Neutrophil (primary cell): ENCODE results near the gene MYH6.

Experiments
- H3K27ac ChIP-seq: fragments of 200-600 bp; sonication (generic); 2 replicates; pipeline ENCODE4 v1.5.1; 2016; ENCODE audit warnings: mild to moderate bottlenecking, moderate library complexity
- H3K27me3 ChIP-seq: fragments of 200-600 bp; sonication (generic); 2 replicates; pipeline ENCODE4 v1.6.0; 2016; ENCODE audit warnings: mild to moderate bottlenecking
- H3K36me3 ChIP-seq: fragments of 200-600 bp; sonication (generic); 2 replicates; pipeline ENCODE4 v1.5.1; 2017
- H3K4me1 ChIP-seq, 2 experiments: fragments of 200-600 bp in 1 of 2; sonication (generic) in 1 of 2; 1 replicate in 1 of 2; 2 replicates in 1 of 2; pipeline versions ENCODE4 v1.5.1 to v1.6.1; 2013 to 2016; ENCODE audit warnings: low read depth in 1 of 2, low read length in 1 of 2, mild to moderate bottlenecking in 1 of 2, moderate library complexity in 1 of 2; ENCODE audit not compliant: control insufficient read depth in 1 of 2, insufficient read depth in 1 of 2
- H3K4me3 ChIP-seq, 2 experiments: fragments of 200-600 bp in 1 of 2; sonication (generic) in 1 of 2; 1 replicate in 1 of 2; 2 replicates in 1 of 2; pipeline ENCODE4 v1.5.1; 2013 to 2016; ENCODE audit warnings: low read depth in 1 of 2, low read length in 1 of 2, mild to moderate bottlenecking in 1 of 2, moderate library complexity in 1 of 2
- H3K9me3 ChIP-seq: fragments of 200-600 bp; sonication (generic); 2 replicates; pipeline ENCODE4 v1.5.1; 2016
- CTCF ChIP-seq: fragments of 200-600 bp; sonication (generic); IDR thresholded peaks from 2 replicates; pipeline ENCODE4 v1.5.1; 2016; ENCODE audit warnings: antibody characterized with exemption

The MYH6 gene

GRCh38 chr14:23443411-23443812, 35.3 kb upstream of the MYH6 start:
- Histone ChIP-seq H3K9me3 (no peaks in the 10 kb centered on the region), H3K4me3 (no peak overlapping the region), H3K36me3 (no peaks in the 10 kb centered on the region), H3K27ac (no peak overlapping the region), H3K27me3 (peaks cover 6% of the 10 kb centered on the region), H3K4me1 (no peaks in the 10 kb centered on the region)
- TF ChIP-seq CTCF, result no peak

GRCh38 chr14:23442721-23443356, 34.8 kb upstream of the MYH6 start:
- Histone ChIP-seq H3K9me3 (no peaks in the 10 kb centered on the region), H3K27me3 (peaks cover 6% of the 10 kb centered on the region), H3K4me1 (no peaks in the 10 kb centered on the region), H3K27ac (no peak overlapping the region), H3K4me3 (no peak overlapping the region), H3K36me3 (no peaks in the 10 kb centered on the region)
- TF ChIP-seq CTCF, result no peak

DNA sequence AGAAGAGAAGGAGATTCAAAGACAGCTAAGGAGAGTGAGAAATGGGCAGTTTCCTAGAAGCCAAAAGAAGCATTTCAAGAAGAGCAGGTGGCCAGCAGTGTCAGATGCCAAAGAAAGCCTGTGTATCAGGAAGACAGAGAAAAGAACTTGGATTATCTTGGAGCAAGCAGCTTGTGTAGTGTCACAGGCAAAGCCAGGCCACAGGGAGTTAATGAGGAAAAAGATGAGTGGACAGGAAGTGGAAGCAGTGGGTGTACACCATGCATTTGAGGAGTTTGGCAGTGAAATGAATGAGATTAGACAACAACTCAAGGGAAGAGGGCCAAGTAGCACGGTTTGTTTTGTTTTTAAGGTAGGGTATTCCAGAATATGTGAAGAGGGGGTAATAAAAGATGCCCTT, 33.0 kb upstream of the MYH6 start:
- Histone ChIP-seq H3K9me3 (no peaks in the 10 kb centered on the region), H3K4me3 (no peak overlapping the region), H3K36me3 (no peaks in the 10 kb centered on the region), H3K27ac (no peak overlapping the region), H3K27me3 (peaks cover 6% of the 10 kb centered on the region), H3K4me1 (no peaks in the 10 kb centered on the region)
- TF ChIP-seq CTCF, result no peak

GRCh38 chr14:23439107-23439835, 31.2 kb upstream of the MYH6 start:
- no peak overlapping the region for H3K27ac ChIP-seq
- H3K27me3 ChIP-seq, result peaks cover 6% of the 10 kb centered on the region
- H3K9me3 ChIP-seq, result no peaks in the 10 kb centered on the region
- TF ChIP-seq CTCF, result no peak
- H3K4me1 ChIP-seq, result no peaks in the 10 kb centered on the region
- H3K36me3 ChIP-seq, result no peaks in the 10 kb centered on the region
- no peak overlapping the region for H3K4me3 ChIP-seq

DNA sequence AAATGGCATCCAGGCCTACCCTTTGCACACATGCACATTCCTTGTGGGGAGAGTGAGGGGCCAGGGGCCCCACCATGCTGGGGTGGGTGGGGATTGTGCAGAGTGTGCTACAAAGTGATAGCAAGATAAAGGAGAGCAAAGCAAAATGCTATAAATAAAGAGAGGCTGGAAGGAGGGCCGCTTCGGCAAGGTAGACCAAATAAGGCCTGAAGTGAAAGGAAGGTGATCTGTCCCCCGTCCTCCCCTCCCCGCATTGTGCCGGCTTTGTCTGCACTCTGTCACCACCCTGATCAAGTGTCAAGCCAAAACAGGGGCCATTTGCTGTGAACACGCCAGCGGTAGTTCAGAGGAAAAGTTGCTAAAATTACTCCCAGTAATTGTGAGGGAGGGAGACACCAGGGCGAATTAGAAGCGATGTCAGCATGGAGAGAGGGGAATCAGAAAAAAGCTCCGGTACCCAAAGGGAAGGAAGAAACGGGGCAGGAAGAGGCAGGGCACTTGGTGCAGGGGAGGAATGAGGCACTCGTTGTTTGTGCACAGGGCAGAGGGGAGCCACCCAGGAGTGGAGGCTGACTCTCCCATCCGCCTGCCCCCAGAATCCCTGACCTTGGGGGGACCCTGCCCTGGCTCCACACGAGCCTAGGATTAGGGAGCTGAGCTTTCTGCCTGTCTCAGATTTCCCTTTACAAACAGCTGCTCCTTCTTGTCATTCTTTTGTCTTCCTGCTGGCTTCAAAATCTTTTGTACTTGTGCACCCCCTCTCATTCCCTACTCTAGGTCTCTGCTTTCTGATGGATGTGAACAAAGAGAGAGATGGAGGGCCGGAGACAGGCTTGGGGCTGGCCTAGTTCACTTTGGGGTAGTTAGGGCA, 30.3 kb upstream of the MYH6 start:
- Histone ChIP-seq H3K27ac (no peak overlapping the region), H3K9me3 (no peaks in the 10 kb centered on the region), H3K4me3 (no peak overlapping the region), H3K36me3 (no peaks in the 10 kb centered on the region), H3K27me3 (no peaks in the 10 kb centered on the region), H3K4me1 (no peaks in the 10 kb centered on the region)
- TF ChIP-seq CTCF, result no peak
